NCI-H2227 treated with DMSO at 0.1 percent for 48 hours (cell line): ENCODE measurements around the gene TRIM47.
"Not testable (repeated sequence)": the region's sequence is repeated elsewhere in the genome, so short reads cannot be mapped to it uniquely, and the experiment has no call there.

Source experiments
- DNase-seq: peaks from one replicate; lab custom pipeline; 2025; lab: John Stamatoyannopoulos, UW

The TRIM47 gene

DNA sequence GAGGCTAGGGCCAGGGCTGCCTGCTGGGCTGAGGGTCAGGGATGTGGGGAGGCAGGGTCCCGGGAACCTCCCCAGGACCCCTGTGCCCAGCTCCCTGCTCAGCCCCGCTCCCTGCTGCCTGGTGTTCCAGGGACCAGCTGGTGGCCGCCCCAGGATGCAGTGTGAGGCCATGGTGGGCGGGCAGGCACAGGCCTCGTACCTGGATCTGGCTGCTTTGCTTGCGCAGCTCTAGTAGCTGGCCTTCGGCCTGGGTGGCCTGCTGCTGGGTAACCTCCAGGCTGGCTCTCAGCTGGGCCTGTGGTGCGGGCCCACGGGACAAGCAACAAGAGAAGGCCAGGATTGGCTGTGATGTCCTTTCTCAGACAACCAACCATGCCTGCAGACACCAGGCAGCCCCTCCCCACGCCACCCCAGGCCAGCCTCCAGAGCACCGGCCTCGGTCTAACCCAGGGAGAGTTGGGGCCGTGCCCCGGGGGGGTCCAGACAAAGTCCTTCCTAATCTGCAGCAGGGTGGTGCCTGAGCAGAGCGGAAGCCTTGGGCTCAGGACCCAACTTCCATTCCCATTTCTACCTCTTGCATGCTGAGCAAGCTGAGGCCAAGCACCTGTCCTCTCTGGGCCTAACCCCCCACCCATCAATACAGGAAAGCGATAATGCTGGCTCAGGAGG lies 14.3 kb upstream of the TRIM47 start:
- DNase-seq: no peak

DNA sequence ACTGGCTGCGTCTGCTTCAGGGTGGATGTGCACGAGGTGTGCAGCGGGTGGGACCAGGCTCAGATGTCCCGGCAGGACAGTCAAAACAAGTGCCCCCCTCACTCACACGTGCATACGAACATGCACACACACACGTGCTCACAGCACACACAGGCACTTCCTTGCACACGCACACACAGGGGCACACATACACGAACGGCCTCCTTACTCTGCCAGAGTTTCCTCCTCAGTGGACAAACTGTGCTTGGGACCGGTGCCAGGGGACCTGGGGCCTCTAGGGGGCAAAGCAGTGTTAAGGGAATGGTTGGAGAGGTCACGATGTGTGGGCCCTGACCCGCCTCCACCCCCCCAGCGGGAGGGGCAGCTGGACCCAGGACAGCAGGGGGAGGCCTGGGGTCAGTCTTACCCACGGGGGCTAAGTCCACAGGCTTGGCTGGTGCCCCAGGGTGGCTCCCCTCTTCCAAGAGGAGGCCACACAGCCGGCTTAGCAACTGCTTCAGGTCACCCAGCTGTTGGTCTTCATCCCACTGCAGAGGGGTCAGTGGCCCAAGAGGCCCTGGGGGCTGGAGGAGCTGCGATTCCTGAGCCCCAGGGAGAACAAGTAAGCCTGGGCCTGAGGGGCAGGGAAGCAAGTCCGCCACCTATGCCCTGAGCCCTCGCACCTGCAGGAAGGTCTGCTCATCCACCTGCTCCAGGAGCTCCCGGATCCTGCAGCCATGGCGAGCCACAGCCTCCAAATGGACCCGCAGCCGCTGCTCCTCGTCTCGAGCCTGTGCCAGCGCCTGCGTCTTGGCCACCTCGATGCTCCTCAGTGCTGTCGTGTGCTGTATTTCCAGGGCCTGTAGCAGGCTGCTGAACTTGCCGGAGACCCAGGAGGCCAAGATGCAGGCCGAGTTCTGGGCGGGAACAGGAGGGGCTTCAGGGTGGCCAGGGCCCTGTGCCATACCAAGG lies 13.5 kb upstream of the TRIM47 start:
- no peak for DNase-seq

DNA sequence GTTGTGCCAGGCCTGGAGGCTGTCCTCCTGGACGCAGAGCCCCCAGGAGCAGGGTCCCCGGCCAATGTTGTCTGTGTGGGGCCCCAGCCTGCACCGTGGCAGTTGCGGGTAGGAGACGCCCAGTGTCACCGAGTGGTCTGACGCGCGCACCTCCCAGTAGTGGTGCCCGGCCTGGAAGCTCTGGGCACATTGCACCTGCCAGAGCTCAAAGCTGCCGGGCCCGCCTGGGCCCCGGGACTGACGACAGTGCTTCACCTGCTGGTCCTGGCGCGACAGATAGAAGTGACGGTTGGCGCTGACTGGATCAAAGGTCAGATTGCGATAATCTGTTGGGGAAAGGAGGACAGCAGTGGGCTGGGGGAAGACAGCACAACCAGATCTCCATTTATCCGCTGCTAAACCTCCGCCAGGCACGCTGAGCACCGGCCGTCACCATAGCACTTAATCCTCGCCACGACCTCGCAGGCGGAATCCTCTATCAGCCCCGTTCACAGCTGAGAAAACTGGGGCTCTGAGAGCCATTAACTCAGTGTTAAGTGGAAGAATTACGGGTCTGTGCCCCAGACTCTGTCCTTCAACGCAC lies 12.7 kb upstream of the TRIM47 start:
- DNase-seq: no peak

DNA sequence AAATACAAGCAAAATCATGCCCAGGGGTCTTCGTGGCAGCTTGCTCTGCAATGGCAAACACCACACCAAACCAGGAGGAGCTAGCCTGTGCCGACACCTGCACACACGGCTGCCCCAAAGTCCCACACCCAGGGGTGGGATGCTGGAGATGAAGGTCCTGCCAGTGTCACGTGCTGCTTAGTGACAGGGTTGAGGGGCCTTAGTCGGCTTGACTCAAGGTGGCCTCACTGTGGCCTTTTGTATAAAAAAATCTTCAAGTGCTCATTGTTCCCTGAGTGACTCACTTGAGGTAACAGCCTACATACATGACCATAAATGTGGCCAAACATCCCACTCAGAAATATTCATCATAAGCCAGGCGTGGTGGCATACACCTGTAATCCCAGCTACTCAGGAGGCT lies 11.1 kb upstream of the TRIM47 start:
- no peak for DNase-seq

DNA sequence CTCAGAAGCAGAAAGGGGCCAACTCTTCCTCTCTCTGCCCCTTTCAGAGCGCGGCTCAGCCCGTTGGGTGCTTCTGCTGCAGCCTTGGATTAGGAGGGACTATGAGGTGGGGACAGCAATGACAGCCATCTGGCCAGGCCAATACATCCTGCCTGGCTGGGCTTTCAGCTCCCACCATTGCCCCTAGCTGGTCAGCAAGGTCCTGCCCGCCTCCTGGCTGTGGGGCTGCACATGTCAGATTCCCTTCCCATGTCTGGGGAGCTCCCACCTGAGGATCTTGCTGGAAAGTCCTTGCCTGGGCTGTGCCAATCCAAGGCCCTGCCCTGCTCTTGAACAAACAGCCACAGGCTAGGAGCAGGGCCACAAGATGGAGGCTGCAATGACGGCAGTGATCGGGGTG lies 10.1 kb upstream of the TRIM47 start:
- no peak for DNase-seq

DNA sequence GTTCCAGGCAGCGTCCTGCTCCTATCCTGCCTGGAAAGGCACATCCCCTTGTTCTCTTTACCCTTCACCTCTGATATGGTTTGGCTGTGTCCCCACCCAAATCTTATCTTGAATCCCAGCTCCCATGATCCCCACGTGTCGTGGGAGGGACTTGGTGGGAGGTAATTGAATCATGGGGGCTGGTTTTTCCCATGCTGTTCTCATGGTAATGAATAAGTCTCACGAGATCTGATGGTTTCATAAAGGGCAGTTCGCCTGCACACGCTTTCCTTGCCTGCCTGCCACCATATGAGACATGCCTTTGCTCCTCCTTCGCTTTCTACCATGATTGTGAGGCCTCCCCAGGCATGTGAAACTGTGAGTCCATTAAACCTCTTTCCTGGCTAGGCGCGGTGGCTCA lies 7.5 kb upstream of the TRIM47 start:
- DNase-seq: not testable (repeated sequence)

DNA sequence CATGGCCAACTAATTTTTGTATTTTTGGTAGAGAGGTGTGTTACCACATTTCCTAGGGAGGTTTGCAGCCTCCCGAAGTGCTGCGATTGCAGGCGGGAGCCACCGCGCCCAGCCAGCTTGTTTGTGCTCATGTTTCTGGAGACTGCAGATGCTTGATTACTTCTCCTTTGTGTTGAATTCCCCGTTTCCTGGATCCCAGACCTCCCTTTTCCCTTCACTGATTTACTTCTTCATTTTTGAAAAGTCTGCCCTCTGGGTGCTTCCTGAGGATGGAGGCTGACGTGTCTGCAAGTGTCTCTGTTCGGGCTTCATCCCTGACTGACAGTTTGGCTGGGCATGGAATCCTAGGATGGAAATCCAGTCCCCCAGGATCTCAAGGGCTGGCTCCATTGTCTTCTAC lies 7.0 kb upstream of the TRIM47 start:
- no peak for DNase-seq

DNA sequence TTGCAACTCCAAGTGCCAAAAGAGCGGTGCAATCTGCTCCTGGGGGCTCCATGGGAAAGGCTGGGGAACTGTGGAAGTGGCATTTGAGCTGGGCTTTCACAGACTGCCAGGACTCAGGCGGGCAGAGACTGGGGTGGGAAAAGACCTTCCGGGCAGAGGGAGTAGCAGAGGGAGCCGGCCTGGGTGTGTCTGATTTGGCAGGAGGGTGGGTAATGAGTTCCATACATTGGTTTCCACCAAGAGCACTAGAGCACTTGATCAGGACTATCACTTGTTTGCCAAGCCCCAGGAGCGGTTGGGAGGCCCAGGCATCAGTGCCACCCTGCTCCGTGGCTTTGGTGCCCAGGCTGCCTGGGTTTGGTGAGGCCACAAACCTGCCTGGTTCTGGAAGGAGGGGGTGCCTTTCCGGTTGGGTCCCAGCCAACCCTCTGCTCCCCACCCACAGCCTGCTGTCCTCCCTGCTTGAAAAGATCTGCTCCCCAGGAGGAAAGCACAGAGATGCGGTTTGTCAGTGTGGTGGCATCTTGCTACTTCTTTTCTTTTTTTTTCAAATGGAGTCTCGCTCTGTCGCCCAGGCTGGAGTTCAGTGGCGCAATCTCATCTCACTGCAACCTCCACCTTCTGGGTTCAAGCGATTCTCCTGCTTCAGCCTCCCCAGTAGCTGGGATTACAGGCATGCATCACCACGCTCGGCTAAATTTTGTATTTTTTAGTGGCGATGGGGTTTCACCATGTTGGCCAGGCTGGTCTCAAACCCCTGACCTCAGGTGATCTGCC lies 3.5 kb upstream of the TRIM47 start:
- DNase-seq: no peak

DNA sequence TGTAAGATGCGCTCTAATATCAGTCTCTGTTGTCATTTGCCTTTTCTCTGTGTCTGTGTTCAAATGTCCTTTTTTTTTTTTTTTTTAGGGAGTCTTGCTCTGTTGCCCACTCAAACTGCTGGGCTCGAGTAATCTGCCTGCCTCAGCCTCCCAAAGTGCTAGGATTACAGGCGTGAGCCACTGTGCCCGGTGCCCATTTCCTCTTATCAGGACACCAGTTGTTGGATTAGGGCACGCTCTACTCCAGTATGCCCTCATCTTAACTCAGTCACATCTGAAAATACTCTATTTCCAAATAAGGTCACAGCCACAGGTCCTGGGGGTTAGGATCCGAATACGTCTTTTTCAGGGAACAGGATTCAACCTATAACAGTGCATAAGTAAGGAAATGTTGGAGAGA lies 1.9 kb upstream of the TRIM47 start:
- DNase-seq: no peak

DNA sequence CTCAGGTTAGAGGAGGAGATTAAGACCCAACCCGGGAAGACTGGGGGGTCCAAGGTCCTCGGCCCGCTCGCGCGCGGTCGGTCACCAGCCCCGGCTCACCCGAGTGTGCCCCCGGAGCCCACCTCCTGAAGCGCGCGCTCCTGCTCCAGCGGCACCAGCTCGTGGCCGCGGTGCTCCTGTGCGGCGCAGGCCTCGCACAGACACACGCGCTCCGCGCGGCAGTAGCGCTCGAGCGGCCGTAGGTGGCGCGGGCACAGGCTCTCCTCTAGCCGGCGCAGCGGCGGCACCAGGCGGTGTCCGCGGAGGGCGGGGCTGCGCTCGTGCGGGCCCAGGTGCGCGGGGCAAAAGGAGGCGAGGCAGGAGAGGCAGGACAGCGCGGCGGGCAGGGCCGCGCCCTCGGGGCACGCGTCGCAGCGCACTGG lies 618 bp downstream of the TRIM47 start:
- peak; percentile 41 for DNase-seq

DNA sequence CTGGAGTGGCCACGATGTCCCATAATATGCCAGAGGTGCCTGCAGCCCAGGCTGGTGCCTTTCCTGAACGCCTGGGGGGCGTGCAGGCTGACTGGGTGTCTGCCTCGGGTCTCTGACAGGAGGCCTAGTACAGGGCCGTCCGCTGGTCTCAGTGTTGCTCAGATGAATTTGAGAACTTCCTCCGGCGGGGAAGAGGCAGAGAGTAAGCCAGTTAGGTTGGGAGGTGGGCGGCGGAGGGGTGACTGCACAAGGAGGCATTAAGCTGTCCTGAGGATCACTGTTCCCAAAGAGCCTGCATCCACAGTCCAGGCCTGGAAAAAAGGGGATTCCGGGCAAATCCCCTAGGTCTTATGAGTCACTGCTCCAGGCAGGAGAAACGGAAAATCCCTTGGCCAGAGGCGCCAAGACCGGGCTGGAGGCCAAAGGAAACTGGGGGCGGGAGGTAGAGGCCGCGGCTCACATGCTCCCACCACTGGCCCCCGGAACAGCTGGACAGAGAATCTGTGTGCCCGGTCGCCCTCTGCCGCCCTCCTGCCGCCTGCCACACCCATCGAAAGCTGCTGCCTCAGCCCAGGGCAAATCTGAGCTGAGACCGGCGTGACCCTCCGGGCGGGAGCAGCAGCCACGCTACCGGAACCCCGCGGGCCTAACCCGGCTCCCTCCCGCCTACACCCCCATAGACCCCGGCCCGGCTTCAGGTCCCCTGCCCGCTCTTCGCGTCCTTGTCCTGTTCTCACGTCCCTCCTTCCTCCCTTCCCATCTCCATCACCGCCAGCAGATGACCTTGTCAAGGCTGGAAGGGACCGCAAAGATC lies 1.2 kb downstream of the TRIM47 start:
- no peak for DNase-seq

DNA sequence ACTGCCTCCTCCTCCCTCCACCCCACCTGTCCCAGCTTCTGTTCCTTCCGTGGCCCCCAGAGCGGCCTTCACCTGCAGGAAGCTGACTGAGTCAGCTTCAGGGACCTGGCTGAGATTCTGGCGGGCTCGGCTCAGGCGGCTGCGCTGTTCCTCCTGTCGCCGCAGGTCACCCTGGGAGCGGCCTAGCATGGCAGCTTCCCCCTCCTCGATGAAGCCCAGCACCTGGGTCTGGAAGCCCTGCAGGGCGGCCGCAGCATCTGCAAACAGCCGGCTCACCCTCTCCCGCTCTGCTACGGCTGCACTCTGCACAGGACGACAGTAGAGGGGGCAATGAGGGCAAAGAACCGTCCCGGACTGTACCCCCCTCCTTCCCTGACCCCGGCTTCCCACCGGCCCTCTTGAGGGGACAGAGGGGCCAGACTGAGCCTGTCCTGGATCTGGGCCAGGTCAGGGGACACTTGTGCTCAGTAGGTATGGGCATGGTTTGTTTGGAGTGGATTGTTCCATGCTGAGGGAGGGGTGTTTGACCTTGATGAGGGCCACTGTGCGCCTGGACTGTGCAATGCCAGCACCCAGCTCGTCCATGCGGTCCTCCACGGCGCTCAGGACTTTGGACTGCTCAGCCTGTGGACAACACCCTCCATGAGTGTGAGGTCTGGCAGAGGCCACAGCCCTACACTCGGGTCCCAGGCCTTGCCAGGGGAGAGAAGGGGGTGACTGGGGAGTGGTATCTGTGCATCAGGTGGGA lies 2.0 kb downstream of the TRIM47 start:
- DNase-seq: no peak

DNA sequence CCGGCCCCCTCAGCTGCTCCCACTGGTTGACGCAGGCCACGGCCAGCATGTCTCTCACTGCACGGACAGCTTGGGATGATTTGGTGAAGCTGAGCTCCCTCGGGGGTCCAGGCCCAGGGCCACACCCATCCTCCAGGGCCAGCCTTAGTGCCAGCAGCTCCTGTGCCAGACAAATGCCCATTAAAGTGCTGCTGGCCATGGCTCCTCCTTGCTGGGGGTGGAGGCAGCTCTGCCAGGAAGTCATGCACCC lies 2.5 kb downstream of the TRIM47 start:
- no peak for DNase-seq

DNA sequence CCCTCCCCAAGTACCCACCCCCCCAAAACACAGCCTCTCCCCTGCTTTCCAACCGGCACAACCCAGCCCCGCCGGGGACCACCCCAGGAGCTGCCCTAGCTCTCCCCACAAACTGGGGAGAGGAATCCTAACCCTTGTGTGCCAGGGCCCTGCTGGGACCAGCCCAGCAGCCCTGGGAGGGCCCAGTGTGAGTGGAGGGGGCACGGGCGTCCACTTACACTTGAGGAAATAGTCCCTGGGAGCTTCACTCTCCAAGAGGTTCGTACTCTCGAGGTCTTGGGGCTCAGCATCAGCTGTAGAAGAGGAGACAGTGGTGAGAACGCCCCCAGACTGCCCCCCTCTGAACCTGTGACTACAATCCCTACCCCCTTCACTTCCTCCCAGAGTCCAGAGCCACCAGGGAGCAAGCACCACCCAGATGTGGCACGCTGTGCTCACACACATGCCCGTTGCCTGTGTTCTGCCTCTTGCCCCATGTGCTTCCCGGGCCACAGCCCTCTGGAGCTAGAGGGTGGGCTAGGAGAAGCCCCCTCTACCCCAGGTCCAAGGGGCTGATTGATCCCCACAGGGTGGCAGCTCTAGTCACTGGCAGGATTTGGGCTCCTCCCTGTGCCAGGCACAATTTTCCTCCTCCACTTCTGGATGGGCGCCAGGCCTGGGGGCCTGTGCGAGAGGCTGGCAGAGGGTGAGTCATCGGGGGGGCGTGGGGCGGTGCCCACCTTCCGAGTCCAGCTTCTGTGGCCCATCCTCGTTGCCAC lies 3.0 kb downstream of the TRIM47 start:
- no peak for DNase-seq

DNA sequence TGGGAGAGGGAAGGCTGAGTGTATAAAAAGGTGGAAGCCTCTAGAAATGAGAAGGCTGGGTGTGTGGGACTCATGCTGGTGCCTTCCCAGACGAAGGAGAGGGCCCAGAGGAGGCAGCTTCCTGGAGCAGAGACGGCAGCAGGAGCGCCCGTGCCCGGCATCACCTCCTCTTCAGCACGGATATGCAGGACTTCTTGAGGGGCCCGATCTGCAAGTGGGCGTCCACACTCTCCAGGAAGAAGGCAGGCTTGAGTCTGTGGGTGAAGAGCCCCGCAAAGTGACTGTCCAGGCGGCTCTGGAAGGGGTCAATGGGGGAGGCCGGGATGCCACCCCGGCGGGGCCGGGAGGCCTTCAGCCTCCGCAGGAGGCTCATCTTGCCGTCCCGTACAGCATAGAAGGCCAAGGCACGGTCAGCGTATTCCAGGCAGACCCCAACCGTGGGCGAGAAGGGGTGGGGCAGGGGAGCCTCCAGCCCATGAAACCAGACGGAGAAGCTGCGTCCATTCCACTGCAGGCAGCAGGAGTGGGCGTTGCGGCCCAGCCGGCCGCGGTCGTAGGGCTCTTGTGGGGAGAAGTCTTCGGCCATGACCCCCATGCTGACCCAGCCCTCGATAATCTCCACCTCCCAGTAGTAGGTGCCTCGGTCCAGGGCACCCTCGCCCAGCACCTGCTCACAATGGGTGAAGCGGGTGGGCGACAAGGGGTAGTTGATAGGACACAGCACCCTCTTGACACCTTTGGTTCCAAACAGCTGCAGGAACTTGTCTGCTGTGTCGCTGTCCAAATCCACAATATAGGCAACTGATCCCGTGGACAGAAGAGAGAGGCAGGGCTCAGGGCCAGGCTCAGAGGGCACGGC lies 3.8 kb downstream of the TRIM47 start:
- DNase-seq: no peak

DNA sequence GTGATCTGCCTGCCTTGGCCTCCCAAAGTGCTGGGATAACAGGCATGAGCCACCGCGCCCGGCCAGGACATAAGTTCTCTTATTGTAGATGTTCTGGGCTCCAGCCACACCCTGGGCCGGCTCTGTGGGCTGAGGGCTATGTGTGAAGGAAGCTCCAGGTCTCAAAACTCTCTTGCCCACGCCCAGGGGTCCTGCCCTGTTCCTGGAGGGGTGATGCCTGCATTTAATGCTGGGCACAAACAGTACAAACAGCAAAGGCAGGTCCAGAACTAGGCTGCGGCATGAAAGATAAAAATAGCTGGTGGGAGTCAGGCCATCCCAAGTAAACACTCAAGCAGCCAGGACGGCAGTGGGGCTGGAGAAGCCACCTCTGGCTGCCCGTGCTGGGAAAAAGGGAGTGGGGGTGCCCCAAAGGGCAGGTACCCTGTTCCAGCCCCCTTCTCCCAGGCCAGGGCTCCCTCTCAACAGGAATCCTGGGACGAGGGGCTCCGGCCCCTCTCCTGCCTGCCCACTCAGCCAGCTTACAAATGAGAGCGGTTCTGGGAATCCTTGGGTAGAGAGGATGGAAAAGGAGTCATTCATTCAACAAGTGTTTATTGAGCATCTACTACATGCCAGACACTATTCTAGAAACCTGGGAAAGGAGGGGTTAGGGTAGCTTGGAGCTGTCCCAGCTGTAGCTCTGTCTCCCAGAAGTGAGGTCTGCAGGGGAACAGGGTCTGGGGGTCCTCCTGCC lies 4.6 kb downstream of the TRIM47 start:
- DNase-seq: no peak

DNA sequence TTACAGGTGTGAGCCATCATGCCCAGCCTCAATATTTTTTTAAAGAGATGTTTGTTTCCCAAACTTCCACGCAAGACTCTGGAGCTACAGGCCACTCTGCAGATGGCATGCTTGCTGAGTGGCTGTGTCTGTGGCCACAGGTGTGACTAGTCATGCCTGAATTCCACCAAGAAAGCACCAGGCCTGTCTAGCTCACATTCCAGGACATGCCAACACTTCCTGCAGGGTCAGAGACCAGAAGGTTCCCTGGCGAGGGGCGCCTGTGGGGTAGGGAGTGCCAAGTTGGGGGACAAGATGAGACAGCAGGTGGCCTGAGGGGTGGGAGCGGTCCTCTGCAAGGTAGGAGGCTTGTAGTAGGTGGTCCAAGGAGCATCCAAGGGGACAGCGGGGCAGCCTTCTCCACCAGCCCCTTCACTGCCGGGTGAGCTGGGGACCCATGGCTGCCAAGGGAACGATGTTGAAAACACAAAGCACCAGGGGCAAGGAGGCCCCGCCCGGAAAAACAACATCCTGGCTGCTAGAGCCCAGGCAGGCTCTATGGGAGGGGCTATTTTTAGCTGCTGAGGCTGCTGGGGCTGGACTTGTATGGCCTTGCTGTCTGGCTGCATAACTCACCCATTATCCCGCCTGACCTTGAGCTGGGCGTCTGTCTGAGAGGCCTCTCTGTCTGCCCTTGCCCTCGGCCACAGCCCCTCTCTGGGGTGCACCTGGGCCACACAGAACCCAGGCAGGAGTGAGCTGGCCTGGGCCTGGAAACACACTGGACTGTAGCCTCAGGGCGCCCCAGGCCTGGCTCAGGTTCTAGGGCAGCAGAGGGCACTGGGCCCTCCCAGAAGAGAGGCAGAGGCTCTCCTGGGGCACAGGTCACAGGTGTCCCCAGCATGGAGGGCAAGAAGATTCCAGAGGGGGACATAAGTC lies 5.7 kb downstream of the TRIM47 start:
- DNase-seq: peak; percentile 29
